Left kidney (tissue), 8 donors: ENCODE measurements around the gene KRTAP5-6. TPM values are rescaled to one million over a fixed set of nuclear protein-coding genes. Genes with fewer than 3 reads are reported as not detected.

Experiments used
- DNase-seq: peaks from one replicate; pipeline ENCODE4 v3.0.0-alpha.2; 2013
- long read RNA-seq, 8 donors: transcript quantifications; one replicate each; lab custom pipeline, GENCODE V29; 2026
- polyA plus RNA-seq: library from polyadenylated mRNA; unstranded; fragments of 120-200 nt; gene quantifications from one replicate; pipeline ENCODE4 v1.2.1, GENCODE V29; 2013; ENCODE audit not compliant: insufficient read length

KRTAP5-6 gene, protein sequence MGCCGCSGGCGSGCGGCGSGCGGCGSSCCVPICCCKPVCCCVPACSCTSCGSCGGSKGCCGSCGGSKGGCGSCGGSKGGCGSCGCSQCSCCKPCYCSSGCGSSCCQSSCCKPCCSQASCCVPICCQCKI
- not detected for polyA plus RNA-seq
- long read RNA-seq, donor 1 = 0 reads
- long read RNA-seq, donor 2 = 0 reads
- long read RNA-seq, donor 3 = 0 reads
- long read RNA-seq, donor 4 = 0 reads
- long read RNA-seq, donor 5 = 0 reads
- long read RNA-seq, donor 6 = 0 reads
- long read RNA-seq, donor 7 = 0 reads
- long read RNA-seq, donor 8 = 0 reads

DNA sequence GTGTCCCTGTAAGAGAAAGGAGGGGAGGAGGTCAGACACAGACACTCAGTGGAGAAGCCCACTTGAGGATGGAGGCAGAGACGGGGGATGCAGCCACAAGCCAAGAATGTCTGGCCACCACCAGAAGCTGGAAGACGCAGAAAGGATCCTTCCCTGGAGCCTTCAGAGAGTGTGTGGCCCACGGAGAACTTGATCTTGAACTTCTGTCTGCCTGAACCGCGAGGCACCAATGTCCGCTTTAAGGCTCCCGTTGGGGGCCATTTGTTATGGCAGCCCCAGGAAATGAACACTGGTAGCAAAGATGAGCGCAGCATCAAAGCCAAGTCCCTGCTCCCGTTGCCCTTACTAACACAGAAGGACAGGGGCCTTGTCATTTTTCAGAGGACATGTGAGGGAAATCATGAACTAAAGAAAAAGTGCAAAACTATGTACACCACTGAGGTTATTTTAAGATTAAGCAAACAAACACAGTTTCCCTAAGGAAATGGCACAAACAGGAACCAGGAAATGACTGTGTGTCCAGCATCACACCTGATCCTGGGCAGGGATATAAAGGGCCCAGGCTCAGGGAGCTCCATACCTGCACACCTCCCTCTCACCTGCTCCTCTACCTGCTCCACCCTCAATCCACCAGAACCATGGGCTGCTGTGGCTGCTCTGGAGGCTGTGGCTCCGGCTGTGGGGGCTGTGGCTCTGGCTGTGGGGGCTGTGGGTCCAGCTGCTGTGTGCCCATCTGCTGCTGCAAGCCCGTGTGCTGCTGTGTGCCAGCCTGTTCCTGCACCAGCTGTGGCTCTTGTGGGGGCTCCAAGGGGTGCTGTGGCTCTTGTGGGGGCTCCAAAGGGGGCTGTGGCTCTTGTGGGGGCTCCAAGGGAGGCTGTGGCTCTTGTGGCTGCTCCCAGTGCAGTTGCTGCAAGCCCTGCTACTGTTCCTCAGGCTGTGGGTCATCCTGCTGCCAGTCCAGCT is at the start of gene KRTAP5-6:
Gene KRTAP5-6, plus strand, starts transcription at position 588 of the 963 bp plus-strand sequence. Its CDS starts 51 bp downstream, at position 639.
- no peak for DNase-seq

DNA sequence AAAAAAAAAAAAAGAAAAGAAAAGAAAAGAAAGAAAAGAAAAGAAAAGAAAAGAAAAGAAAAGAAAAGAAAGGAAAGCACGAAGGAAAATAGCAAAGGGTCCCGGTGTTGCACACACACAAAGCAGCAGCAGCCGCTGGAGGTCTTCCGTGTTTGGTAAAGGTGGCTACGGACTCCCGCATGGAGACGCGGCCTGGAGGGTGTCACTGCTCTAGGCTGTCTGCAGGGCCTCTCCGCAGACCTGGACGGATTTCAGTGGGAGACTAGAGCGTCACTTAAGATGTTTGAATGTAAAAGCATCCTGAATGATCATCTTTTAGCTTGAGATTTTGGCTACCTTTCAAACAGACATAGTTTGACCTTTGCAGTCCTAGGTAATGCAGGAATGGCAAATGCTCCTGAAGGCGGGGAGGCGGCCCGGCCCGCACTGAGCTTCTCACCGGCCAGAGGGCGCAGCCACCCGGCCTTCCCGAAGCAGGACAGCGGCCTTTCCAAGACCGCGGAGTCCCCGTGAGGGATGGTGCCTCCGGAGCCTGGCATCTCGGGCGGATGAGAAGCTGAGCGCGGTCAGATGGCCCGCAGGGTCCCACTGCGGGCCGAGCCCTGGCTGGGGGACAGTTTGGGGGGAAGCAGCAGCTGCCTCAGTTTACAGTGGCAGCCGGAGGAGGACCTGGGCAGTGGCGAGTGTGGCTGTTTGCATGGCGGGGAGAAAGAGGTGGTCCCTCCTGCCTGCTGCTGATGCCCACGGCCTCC is 48.9 kb upstream of the KRTAP5-6 start:
- no peak for DNase-seq

DNA sequence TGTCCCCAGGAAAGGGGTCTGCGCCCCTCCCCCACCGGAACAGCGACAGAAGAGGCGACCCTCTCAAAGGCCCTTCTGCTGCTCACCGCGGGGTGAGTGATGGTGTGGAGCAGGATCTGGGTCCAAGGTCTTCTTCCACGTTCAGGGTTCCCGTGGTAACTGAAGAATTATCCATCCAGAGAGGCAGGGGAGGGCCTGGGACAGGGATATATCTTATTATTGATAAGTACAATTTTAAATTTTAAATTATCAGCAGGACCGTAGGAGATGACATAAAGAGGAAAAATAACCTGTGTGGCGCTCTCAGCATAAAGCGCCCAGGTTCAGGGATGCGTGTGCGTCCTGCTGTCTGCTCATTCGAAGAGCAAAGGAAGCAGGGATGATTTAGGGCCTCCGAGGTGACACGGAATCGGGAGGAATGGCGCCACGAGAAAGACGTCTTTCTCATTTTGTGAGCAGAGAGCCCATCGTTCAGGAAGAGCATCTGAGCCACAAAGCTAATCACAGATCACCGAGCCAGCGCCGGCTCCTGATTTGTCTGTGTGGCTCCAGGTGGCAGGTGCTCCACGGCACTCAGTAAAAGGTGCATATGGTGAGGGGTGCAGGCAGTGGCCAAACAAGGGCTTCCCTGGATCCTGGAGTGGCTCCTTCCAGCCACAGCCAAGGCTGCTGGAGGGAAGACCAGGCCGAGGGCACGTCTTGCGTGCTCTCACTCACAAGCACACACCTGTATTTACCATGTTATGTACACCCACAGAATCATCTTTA is 48.2 kb upstream of the KRTAP5-6 start:
- no peak for DNase-seq

DNA sequence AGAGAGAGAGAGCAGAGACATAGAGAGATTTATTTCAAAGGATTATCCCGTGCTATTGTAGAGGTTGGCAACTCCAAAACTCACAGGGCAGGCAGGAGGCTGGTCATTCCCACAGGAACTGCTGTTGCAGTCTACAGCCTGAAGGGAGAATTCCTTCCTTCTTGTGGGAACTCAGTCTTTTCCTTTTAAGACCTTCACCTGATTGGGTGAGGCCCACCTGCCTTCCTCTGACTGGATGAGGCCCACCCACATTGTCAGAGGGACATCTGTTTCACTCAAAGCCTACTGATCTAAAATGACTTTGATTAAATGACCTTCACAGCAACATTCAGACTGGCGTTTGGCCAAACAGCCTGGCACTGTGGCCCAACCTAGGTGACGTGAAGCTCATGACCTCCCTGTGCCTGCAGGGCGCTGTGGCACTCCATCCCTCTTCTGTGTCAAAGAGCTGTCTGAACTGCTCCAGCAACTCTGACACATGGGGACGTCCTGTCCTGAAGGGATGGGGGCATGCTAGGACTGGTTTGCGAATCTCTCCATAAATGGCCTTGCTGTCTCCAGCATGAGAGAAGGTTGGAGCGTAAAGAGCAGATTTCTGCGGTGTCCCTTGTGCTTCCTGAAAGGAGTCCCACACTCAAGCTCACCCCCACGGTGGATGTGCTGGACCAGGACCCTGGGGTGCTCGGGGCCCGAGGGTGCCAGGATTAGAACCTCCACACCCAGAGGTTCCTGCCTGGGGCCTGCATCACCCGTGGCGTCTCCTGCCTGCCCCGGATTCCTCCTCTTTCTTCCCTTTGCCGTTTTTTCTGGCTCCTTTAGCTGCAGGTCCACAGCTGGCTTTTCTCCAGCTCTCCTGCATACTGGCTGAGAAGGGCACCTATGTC is 46.7 kb upstream of the KRTAP5-6 start:
- DNase-seq = no peak

DNA sequence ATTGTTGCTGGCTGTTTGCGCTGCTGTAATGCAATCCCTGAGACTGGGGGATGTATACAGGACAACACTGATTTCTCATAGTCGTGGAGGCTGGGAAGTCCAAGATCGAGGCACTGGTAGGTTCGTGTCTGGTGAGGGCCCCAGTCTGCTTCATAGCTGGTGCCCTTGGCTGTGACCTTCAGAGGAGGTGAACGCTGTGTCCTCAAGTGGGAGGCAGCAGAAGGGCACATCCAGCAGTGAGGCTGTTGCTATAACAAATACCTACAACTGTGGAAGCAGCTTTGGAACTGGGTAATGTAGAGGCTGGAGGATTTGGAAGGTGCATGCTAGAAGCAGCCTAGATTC is 46.1 kb upstream of the KRTAP5-6 start:
- DNase-seq = no peak

DNA sequence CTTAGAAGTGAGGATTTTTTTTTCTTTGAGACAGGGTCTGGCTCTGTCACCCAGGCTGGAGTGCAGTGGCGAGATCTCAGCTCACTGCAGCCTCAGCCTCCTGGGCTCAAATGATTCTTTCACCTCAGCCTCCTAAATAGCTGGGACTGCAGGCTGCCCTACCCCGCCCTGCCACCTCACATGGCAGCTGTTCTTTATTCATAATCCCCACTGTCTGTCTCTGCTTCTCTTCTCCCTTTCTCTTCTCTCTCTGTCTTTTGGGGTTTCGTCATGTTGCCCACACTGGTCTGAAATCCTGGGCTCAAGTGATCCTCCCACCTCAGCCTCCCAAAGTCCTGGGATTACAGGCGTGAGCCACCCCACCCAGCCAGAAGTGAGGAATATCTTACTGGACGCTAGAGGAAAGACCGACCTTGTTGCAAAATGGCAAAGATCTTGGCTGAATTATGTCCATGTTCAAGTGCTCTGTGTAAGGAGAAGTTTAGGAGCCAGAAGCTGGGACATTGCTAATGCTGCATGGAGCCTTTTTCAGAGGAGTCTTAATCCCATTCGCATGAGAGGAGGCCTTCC is 45.5 kb upstream of the KRTAP5-6 start:
- no peak for DNase-seq

DNA sequence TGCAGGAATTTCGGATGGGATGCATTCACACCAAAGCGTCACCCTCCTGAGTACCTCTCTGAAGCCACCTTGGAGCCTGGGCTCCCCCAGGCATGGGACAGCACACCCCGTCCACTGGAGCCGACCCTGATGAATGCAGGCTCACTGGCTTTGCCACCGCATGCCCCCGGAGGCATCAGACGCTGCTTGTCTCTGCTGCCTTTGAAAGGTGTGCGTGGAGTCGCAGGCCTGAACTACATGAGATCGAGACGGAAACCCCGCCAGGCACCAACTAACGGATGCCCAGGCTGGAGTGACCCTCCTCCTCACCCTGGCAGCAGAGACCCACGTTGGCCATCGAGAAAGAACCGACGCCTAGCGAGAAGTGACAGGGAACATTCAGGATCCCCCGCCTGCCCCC is 45.0 kb upstream of the KRTAP5-6 start:
- no peak for DNase-seq

DNA sequence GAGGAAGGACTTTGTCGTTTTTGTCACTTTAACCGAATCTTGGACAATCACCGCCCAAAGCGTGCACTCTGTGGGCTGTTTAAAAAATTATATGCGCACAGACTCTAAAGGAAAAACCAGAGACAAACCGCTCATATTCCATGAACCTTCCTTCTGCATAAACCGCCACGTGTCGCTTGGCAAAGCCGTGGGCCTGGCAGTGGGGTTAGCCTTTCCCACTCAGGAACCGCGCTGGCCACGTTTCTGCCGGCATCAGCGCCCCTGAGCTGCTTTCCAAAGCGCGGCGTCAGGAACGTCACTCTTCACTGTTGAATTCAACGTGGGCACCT is 44.6 kb upstream of the KRTAP5-6 start:
- no peak for DNase-seq

DNA sequence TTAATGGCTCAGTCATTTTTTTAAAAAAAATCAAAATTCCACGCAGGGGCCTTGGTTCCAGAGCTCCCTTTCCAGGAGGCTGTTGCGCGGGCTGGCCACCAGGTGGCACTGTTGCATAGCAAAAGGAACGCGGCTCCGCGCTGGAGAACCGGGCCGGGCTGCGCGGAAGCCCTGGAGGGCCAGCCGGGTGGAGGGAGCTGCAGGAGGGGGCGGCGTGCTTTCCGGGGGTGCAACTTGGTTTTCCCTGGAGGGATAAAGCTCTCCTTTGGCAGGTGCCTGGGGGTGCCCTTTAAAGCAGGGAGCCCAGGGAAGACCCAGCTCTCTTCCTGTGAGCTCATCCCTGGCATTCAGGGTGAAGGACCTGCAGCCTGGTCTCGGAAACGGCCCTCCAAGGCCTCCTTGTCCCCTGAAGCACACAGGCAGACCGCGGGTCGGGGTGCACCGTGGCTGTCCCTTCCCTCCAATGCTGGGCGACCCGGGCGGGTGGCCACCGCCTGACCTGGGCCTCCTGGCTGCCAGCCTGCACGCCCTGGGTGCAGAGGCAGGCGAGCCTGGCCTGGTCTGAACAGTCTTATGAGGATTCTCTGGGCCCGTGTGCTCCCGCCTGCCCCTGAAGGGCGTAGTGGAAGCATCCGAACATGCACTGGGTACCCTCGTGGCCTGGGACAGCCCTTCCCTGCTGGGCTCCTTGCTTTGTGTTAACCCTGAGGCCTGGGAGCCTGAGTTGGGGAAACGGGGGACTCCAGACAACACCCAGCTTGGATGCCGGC is 44.0 kb upstream of the KRTAP5-6 start:
- no peak for DNase-seq

DNA sequence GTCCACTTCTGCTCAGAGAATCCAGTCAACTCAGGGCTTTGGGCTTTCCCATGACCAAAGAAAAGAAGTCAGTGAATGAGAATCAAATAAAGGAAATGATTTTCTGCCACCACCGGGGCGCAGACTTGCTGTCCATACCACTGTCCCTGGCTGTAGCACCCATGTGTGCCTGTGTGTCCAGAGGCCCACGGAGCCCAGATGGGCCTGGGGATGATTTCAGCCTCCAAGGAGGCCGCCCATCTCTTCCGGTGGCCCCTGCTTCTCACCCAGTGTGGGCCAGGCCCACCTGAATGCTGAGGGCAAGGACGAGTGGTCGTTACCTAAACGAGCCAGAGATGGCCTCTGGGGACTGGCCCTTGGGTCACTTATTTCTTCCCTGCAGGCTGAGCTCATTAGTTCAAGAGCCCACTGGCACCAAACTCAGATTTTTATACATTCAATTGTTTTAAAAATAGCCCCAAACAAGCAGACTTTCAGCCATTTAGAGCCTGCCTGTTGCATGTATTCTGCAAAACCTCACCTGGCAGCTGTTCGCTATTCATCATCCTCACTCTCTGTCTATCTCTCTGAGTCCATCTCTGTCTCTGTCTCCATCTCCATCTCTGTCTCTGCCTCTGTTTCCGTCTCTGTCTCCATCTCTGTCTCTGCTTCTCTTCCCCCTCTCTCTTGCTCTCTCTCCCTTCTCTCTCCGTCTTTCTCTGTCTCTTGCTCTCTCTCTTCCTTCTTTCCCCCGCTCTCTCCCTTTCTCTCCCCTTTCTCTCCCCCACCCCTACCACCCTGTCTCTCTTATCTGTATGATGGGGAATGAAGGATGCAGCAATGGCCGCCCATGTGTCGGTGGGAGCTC is 43.2 kb upstream of the KRTAP5-6 start:
- no peak for DNase-seq

DNA sequence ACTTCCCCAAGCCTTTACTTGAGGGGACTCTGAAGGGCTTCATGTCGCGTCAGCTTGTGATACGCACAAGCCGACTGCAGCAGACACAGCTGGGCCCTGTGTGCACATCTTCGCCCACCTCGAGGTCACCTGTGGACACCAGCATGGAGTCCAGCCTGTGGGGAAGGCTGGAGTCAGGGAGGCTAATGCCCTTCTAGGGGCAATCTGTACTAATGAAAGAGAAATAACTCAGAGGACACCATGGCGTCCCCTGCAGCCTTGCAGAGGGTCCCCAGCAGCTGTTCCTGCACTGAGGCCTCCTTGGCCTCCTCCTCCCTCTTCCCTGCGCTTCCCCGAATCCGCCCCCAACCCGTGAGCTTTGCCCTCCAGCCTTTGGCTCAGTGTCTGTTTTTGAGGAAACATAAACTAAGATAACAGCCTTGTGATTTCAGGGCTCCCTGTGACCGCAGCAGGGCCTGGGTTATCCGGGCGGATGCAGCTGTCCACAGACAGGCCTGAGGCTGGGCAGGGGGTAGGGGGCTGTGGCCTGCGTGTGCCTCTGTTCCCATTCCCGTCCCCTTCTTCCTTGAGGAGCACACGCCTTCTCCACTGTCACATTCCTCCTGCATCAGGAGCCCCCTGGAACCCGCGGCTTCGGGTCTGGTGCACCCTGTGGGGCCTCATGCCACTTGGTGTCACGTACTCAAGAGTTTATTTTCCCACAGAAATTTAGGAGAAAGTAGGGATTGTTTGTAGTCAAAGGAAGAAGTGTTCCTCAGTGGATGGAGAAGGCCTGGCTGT is 42.4 kb upstream of the KRTAP5-6 start:
- no peak for DNase-seq

DNA sequence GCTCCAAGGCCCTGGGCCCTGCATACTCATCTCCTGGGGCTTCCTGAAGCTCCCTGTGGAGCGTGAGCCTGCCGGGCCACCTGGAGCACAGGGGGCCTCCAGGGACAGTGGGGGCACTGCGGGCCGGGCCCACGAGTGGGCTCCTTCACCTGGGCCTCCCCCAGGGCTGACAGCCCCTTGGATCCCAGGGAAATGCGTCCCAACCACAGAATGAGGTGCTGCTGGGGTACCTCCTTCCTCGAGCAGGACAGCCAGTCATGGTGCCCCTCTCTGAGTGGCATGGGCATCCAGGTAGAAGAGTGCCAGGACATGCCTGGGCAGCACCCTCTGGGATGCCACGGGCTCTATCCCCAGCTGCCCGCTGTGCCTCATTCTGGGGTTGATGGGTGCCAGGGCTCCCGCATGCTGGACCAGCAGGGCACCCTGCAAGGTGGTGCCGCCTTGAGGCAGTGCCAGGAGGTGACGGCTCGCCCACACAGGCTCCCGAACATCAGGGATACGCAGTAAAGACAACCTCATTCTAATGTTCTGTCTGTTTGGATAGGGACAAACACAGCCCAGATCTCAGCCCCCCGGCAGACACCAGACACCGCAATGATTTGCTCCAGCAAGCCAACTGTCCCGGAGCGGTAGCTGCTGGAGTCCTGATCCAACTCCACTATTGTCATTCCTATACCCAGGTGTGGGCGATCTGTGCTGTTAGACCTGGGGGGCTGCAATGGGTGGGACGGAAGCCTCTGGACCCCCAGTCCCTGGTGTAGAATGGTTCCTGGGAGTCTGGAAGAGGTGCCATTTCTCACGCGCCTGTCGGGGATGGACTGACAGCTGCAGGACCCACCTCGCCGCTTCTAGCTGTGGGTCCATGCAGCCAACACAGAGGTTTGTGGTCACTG is 41.6 kb upstream of the KRTAP5-6 start:
- no peak for DNase-seq

DNA sequence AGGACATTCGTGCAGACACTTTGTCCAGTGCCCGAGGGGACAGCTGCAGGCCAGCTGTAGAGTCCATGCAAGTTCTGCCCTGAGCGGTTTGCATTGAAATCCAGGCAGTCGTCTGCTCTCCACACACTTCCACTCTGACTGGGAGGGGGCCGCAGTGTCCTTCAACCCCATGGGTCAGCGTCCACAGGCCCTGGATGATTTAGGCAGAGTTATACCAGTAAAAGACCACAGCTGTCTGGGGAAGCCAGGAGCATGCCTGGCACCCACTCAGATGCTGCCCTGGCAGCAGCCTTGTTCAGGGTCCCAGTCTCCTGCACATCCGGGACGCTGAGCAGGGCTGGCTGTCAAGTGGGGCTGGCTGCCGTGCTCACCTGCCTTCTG is 40.9 kb upstream of the KRTAP5-6 start:
- DNase-seq = no peak

DNA sequence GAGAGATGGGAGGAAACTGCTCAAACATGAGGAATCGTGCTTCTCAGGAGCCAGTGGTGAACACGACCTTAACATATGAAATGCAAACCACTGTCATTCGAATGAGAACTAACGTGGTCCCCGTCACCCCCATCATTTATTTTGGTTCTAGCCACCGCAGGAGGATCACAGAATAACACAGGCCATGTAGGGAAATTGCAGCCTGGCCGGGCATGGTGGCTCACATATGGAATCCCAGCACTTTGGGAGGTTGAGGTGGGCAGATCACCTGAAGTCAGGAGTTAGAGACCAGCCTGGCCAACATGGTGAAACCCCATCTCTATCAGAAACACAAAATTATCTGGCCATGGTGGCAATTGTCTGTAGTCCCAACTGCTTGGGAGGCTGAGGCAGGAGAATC is 40.3 kb upstream of the KRTAP5-6 start:
- DNase-seq = no peak

DNA sequence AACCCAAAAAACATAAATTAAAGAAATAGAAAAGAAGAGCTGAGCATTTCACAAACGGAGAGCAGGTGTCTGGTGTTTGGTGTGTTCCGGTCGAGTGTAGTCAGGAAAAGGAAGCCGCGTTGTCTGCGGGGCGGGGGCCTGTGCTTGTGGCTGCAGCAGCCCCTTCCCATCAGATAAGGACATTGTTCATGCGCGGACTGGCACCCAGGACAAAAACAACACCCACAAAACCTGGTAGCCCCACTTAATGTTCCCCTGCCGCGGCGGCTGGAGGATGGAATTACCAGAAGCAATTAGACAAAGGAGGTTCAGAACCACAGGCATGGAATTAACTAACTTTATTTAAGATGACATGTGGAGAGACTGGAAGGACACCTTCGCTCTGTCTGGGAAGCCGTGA is 37.5 kb upstream of the KRTAP5-6 start:
- DNase-seq = no peak

DNA sequence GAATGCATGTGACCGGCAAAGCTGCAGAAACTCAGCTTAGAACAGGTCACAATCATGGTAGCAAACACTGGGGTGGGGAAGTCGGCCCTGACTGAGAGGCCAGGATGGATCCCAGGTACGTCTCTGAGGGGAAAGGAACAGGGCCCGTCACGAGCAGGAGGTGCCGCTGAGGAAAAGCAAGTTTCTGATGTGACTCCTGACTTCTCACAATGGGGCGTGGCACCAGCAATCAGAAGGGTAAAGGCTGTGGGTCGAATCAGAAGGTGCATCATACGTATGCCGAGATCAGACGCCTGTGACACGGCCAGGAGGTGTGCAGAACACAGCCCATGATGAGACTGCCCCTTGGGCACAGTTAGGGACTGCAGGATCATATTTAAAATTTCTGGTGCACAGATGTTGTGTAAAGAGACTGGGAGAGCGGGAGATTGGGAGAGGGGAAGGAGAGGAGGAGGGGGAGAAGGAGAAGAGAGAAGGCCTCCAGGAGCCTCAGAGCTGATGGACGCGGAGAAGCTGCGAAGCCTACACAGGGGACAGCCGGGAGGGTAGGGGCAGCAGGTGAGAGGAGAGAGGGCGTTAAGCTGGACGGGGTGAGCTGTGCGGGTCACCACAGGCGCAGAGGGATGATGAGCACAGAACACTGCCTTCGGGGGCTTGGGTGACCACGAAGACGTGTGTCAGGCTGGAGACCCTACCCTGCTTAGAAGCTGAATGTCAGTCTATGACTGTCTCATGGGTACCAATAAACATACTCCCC is 36.7 kb upstream of the KRTAP5-6 start:
- DNase-seq = no peak
